MM.1S (cell line): ENCODE data around the gene DEPDC1B.

ENCODE experiments used
- CTCF ChIP-seq: fragments of 300-600 bp; sonication (generic); IDR thresholded peaks from 2 replicates; pipeline ENCODE4 v1.5.1; 2016; ENCODE audit warnings: antibody characterized with exemption, low read length, mixed read lengths
- EZH2 ChIP-seq: fragments of 300-600 bp; sonication (generic); optimal IDR thresholded peaks from 2 replicates; pipeline ENCODE3; 2017; ENCODE audit warnings: low read depth, mild to moderate bottlenecking, antibody characterized with exemption, low read length, mixed read lengths
- EZH2phosphoT487 ChIP-seq: fragments of 300-600 bp; sonication (generic); IDR thresholded peaks from 2 replicates; pipeline ENCODE4 v1.6.1; 2018; ENCODE audit warnings: antibody characterized with exemption, low read length

- TF ChIP-seq CTCF (no peak), EZH2phosphoT487 (no peak), EZH2 (no peak)
These were observed 150.1 kb downstream of the DEPDC1B start for GRCh38 chr5:60549841-60550240.
